GM23248 (cell line): ENCODE results near the gene TMED9.
"Not testable (repeated sequence)": the region's sequence is repeated elsewhere in the genome, so short reads cannot be mapped to it uniquely, and the experiment has no call there.

Experiments used
- EZH2 ChIP-seq: fragments of 200-600 bp; sonication (generic); IDR thresholded peaks from 2 replicates; pipeline ENCODE4 v1.6.1; 2018; ENCODE audit warnings: antibody characterized with exemption, mild to moderate bottlenecking; ENCODE audit not compliant: insufficient read depth, poor library complexity, severe bottlenecking
- EZH2phosphoT487 ChIP-seq: fragments of 200-600 bp; sonication (generic); IDR thresholded peaks from 2 replicates; pipeline ENCODE4 v1.6.1; 2018; ENCODE audit warnings: antibody characterized with exemption, moderate library complexity, mild to moderate bottlenecking, low read depth; ENCODE audit not compliant: insufficient read depth

- not testable (repeated sequence) for TF ChIP-seq EZH2, EZH2phosphoT487
Observed at GRCh38 chr5:177645462-177645861, 53.5 kb downstream of the TMED9 start.
